Measurements from ENCODE around the gene ING5.

- TF ChIP-seq POLR2A (IDR thresholded peaks at IDR 0.05) = no peak
- TF ChIP-seq POLR2AphosphoS5 (IDR thresholded peaks at IDR 0.05) = no peak
- TF ChIP-seq EP300 (IDR thresholded peaks at IDR 0.05) = no peak
- no peak for TF ChIP-seq CTCF (IDR thresholded peaks at IDR 0.05)
Measured at GRCh38 chr2:241776336-241777169, 74.7 kb downstream of the ING5 start, which contains the start of gene GAL3ST2.
